ENCODE results near the gene SLC22A16. TPM values are rescaled to one million over a fixed set of nuclear protein-coding genes. Genes with fewer than 3 reads are reported as not detected.

The SLC22A16 gene
- total RNA-seq, 3 donors from 2014 or later: 0.15 to 2.9 (median 0.33) TPM

DNA sequence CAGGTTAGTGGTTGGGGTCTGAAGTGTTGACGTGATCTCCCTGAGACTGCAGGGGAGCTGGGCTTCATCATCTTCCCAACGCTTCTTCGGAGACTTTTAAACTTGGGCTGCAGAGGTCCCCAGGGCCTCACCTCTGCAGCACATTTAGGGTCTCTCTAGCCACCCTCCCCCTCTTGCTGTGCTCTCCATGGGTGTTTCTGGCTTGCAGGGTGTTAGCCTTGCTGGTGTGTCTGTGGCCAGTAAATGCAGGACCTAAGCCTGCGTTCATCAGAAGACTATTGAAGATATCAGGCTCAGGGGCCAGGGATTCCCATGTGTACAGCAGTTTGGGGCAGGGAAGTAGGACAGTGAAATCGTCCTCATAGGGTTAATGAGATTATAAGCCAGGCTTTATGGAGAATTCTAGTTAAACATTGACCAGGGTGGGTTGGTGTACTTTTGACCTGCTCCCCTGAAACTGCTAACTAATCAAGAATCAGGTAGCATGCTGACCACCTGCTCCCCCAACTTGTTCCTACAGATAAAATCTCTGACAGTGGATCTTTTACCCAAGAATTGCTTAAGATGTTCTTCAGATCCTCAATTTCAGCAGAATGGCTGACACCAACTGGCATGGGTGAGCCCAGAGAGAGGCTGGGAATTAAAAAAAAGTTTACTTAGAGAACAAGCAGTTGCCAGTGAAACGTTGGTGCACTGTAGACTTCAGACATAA, 57.2 kb downstream of the SLC22A16 start:
- Histone ChIP-seq H3K27ac (no peak overlapping the region), H3K4me3 (no peak overlapping the region), H3K9me3 (peaks cover 0 to 7% of the 10 kb centered on the region in 2 donors), H3K4me1 (no peaks in the 10 kb centered on the region), H3K27me3 (no peaks in the 10 kb centered on the region), H3K36me3 (no peaks in the 10 kb centered on the region)
- no peak for TF ChIP-seq POLR2AphosphoS5 (IDR thresholded peaks at IDR 0.05)
- TF ChIP-seq, protein P1, sequence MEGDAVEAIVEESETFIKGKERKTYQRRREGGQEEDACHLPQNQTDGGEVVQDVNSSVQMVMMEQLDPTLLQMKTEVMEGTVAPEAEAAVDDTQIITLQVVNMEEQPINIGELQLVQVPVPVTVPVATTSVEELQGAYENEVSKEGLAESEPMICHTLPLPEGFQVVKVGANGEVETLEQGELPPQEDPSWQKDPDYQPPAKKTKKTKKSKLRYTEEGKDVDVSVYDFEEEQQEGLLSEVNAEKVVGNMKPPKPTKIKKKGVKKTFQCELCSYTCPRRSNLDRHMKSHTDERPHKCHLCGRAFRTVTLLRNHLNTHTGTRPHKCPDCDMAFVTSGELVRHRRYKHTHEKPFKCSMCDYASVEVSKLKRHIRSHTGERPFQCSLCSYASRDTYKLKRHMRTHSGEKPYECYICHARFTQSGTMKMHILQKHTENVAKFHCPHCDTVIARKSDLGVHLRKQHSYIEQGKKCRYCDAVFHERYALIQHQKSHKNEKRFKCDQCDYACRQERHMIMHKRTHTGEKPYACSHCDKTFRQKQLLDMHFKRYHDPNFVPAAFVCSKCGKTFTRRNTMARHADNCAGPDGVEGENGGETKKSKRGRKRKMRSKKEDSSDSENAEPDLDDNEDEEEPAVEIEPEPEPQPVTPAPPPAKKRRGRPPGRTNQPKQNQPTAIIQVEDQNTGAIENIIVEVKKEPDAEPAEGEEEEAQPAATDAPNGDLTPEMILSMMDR (IDR thresholded peaks at IDR 0.05): no peak
- no peak for TF ChIP-seq POLR2A (IDR thresholded peaks at IDR 0.05)
- intact Hi-C loops (cut with DNase I; ENCODE audit: low total_unique reads): no loop called here
- DNase-seq (ENCODE audit: low spot score in 2 of 2): no peak

DNA sequence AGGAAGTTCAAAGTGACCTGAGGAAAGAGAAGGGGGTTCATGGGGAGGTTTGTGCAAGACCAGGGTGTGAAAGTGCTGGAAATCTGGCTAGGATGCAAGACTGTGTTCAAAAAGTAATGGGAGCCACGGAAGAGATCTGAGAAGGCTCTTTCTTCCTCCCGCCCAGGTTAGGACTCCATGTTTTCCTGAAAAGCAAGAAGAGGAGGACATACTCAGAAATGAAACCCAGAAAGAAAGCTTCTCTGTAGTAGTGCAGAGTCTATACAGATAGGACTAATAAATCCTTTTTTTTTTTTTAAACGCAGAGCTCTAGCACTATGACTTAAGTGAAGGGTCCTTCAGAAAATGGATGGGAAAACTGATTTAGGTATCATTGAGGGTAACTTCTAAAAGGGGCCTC, 57.8 kb downstream of the SLC22A16 start:
- H3K4me1 ChIP-seq: no peaks in the 10 kb centered on the region
- H3K27me3 ChIP-seq: no peaks in the 10 kb centered on the region
- no peaks in the 10 kb centered on the region for H3K36me3 ChIP-seq
- H3K4me3 ChIP-seq: no peak overlapping the region
- intact Hi-C loops (cut with DNase I; ENCODE audit: low total_unique reads): no loop called here
- DNase-seq (ENCODE audit: low spot score in 2 of 2): no peak
- TF ChIP-seq, protein P1 (IDR thresholded peaks at IDR 0.05): no peak
- TF ChIP-seq POLR2A (IDR thresholded peaks at IDR 0.05) (no peak), POLR2AphosphoS5 (IDR thresholded peaks at IDR 0.05) (no peak)
- H3K27ac ChIP-seq: no peak overlapping the region
- peaks cover 0 to 7% of the 10 kb centered on the region in 2 donors for H3K9me3 ChIP-seq

DNA sequence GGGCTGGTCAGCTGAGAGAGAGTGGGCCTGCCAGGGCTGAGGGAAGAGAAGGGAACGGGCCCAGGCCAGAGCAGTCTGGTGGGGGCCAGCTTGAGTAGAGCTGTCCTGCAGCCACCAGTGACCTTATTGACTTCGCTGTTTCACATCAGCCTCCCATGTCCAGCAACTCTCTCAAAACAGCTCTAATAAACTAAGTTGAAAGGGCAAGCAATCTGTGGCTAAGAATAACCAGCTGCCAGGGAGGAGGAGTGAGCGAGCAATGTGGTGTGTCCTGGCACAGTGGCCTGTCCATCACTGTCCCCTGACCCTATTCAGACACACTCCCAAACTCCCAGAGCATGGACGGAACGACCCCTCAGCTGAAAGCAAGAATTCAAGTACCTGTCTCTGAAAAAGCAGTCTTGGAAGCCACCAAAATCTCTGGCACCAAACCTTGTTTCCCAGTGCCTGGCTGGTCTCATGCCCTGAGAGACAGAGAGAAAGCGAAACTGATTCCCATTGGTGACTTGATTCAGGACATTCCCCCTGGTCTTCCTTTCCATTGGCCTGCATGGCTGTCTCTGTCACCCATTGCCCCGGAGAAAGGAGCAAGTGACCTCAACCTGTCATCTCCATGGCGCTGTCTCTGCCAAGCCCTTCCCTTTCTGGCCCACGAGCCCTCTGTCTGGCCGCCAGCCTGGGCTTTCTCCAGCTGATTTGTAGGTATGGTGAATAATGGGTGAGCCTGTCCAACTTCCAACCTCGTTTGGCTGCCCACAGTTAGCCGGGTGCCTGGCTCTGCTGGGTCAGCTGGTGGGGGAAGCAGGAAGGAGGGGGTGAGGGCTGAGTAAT, 61.1 kb downstream of the SLC22A16 start, which contains the start of gene DDO:
Gene DDO, minus strand, starts transcription at position 490 of the 831 bp plus-strand sequence. CDS start 2,113 bp downstream, outside the sequence.
- Histone ChIP-seq H3K4me1 (no peaks in the 10 kb centered on the region), H3K27ac (peak within 1 kb of the TSS; percentile 71 to 82), H3K4me3 (peak within 1 kb of the TSS; percentile 38 to 60 (median 48)), H3K27me3 (no peaks in the 10 kb centered on the region), H3K9me3 (no peaks in the 10 kb centered on the region), H3K36me3 (no peaks in the 10 kb centered on the region)
- peak in 2 of 3 donors; percentile 44 to 49 for TF ChIP-seq POLR2AphosphoS5 (IDR thresholded peaks at IDR 0.05)
- TF ChIP-seq, protein P1 (IDR thresholded peaks at IDR 0.05): no peak
- intact Hi-C loops (cut with DNase I; ENCODE audit: low total_unique reads): no loop called here
- peak; percentile 86 to 92 for DNase-seq (ENCODE audit: low spot score in 2 of 2)

DNA sequence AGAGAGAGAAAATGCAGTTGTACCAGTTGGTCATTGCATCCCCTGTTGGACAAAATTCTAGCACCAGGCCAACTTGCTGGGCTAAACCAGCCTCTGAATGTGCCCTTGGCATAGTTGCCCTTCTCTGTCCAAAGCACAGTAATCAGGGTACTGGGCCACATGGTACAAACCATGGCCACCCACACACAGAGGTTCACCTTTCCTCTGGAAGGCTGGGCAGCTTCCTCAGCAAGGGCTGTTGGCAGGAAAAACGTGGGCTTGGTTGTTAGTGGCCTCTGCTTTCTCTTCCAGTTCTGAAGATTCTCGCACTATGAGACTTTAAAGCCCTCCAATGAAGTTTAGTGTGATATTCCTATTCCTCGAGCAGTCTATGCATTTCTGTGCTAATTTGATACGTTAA, 61.7 kb downstream of the SLC22A16 start:
- H3K4me1 ChIP-seq: no peaks in the 10 kb centered on the region
- TF ChIP-seq POLR2A (IDR thresholded peaks at IDR 0.05) (no peak), POLR2AphosphoS5 (IDR thresholded peaks at IDR 0.05) (no peak)
- TF ChIP-seq, protein P1 (IDR thresholded peaks at IDR 0.05): no peak
- no peaks in the 10 kb centered on the region for H3K9me3 ChIP-seq
- intact Hi-C loops (cut with DNase I; ENCODE audit: low total_unique reads): no loop called here
- peak overlapping the region; percentile 71 to 82 for H3K27ac ChIP-seq
- H3K36me3 ChIP-seq: no peaks in the 10 kb centered on the region
- peak overlapping the region; percentile 38 to 60 (median 48) for H3K4me3 ChIP-seq
- no peaks in the 10 kb centered on the region for H3K27me3 ChIP-seq
- DNase-seq (ENCODE audit: low spot score in 2 of 2): no peak

DNA sequence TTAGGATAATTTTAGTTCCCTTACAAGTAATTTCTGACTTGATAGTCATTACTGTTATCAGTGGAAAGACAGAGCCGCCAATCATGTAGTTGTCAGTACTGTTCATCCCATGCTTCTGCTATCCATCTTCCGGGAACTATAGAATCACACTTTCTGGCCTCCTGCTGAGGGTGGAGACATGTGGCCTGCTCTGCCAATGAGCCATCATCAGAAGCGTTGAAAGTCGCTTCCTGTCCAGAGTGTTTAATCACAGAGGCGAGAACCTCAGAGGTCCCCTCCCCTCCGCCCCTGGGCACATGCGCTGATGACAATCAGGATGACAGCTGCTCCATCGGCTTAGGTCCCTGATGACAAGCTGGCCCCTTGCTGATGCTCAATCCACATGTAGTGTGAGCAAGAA, 64.1 kb downstream of the SLC22A16 start:
- Histone ChIP-seq H3K9me3 (no peaks in the 10 kb centered on the region), H3K4me1 (no peaks in the 10 kb centered on the region), H3K27ac (no peak overlapping the region), H3K4me3 (no peak overlapping the region), H3K36me3 (no peaks in the 10 kb centered on the region), H3K27me3 (no peaks in the 10 kb centered on the region)
- TF ChIP-seq POLR2AphosphoS5 (IDR thresholded peaks at IDR 0.05) (no peak), POLR2A (IDR thresholded peaks at IDR 0.05) (no peak)
- TF ChIP-seq, protein P1 (IDR thresholded peaks at IDR 0.05): no peak
- intact Hi-C loops (cut with DNase I; ENCODE audit: low total_unique reads): no loop called here
- DNase-seq (ENCODE audit: low spot score in 2 of 2): no peak

Data from breast epithelium (tissue), 4 donors.